Esophagus muscularis mucosa (tissue), 4 donors: Measurements from ENCODE around the gene SDE2.

Source experiments
- EP300 ChIP-seq: sonication (generic); formaldehyde crosslinking; IDR thresholded peaks from one replicate; pipeline ENCODE4 v1.6.1; 2017; ENCODE audit warnings: antibody characterized with exemption
- POLR2A ChIP-seq: fragments of 450-650 bp; IDR thresholded peaks from one replicate; pipeline ENCODE4 v1.6.1; 2017; ENCODE audit warnings: antibody characterized with exemption, moderate library complexity, mild to moderate bottlenecking, low read depth
- POLR2AphosphoS5 ChIP-seq, 2 donors: sonication (generic); formaldehyde crosslinking; IDR thresholded peaks; one replicate each; pipeline ENCODE4 v1.6.1; 2017; ENCODE audit warnings: antibody characterized with exemption in 2 of 2
- TF ChIP-seq, protein P1 (sequence below), 3 experiments: fragments of 200-600 bp in 2 of 3; fragments of 450-650 bp in 1 of 3; sonication (generic) in 2 of 3; IDR thresholded peaks; one replicate each; pipeline ENCODE4 v1.5.1; 2017 to 2019; ENCODE audit warnings: antibody characterized with exemption in 3 of 3, mild to moderate bottlenecking in 2 of 3, moderate library complexity in 1 of 3

DNA sequence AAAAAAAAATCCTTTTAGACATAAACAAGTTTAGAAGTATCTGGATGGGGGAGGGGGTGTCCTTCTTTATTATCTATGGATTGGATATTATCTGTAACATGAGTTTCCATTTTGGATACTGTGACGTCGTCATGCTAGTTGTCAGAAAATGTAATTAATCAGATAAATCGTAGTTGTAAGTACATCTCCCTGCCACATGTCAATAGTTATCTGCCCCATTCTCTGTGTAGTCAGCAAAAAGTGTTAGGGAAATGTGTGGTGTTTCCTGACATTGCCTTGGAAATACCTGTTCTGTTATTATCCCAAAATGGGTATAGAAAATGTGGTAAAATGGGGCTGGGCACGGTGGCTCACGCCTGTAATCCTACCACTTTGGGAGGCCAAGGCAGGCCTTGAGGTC is 24.6 kb upstream of the SDE2 start:
- TF ChIP-seq, protein P1, sequence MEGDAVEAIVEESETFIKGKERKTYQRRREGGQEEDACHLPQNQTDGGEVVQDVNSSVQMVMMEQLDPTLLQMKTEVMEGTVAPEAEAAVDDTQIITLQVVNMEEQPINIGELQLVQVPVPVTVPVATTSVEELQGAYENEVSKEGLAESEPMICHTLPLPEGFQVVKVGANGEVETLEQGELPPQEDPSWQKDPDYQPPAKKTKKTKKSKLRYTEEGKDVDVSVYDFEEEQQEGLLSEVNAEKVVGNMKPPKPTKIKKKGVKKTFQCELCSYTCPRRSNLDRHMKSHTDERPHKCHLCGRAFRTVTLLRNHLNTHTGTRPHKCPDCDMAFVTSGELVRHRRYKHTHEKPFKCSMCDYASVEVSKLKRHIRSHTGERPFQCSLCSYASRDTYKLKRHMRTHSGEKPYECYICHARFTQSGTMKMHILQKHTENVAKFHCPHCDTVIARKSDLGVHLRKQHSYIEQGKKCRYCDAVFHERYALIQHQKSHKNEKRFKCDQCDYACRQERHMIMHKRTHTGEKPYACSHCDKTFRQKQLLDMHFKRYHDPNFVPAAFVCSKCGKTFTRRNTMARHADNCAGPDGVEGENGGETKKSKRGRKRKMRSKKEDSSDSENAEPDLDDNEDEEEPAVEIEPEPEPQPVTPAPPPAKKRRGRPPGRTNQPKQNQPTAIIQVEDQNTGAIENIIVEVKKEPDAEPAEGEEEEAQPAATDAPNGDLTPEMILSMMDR (IDR thresholded peaks at IDR 0.05): no peak
- no peak for TF ChIP-seq POLR2A
- no peak for TF ChIP-seq POLR2AphosphoS5 (IDR thresholded peaks at IDR 0.05)
- TF ChIP-seq EP300: no peak
